HL-60/S4 treated with retinoic acid at 250 ng/mL for 4 days and 3 days (cell line): ENCODE measurements around the gene PRR5L.

ENCODE experiments used
- in situ Hi-C: fragments of 300-500 bp; cut with MboI; formaldehyde crosslinking; loops from 2 replicates; pipeline ENCODE4 v1.7.0; 2022; ENCODE audit warnings: low sequenced_read_pairs

Gene PRR5L

GRCh38 chr11:36354221-36355003 lies 58.3 kb downstream of the PRR5L start:
- in situ Hi-C loops: no loop called here

- in situ Hi-C loops: no loop called here
Observed at GRCh38 chr11:36356201-36356600, 60.1 kb downstream of the PRR5L start.

GRCh38 chr11:36357831-36358230 lies 61.7 kb downstream of the PRR5L start:
- in situ Hi-C loops: no loop called here

- in situ Hi-C loops: no loop called here
Observed at GRCh38 chr11:36358436-36358835, 62.3 kb downstream of the PRR5L start.

- in situ Hi-C loops: no loop called here
Observed at GRCh38 chr11:36360318-36360717, 64.2 kb downstream of the PRR5L start.

- in situ Hi-C loops: no loop called here
Observed at GRCh38 chr11:36360826-36361415, 64.8 kb downstream of the PRR5L start.

- in situ Hi-C loops: no loop called here
Observed at GRCh38 chr11:36361472-36361871, 65.4 kb downstream of the PRR5L start.

- in situ Hi-C loops: no loop called here
Observed at GRCh38 chr11:36361901-36362391, 65.9 kb downstream of the PRR5L start.

- in situ Hi-C loops: no loop called here
Observed at GRCh38 chr11:36362902-36363301, 66.8 kb downstream of the PRR5L start.

GRCh38 chr11:36363361-36364268 lies 67.5 kb downstream of the PRR5L start:
- in situ Hi-C loops: no loop called here

GRCh38 chr11:36364551-36365325 lies 68.7 kb downstream of the PRR5L start:
- in situ Hi-C loops: no loop called here

GRCh38 chr11:36365907-36366306 lies 69.8 kb downstream of the PRR5L start:
- in situ Hi-C loops: no loop called here

- in situ Hi-C loops: no loop called here
Observed at GRCh38 chr11:36367806-36368680, 72.0 kb downstream of the PRR5L start.

GRCh38 chr11:36371181-36371580 lies 75.1 kb downstream of the PRR5L start:
- in situ Hi-C loops: no loop called here

- in situ Hi-C loops: no loop called here
Observed at GRCh38 chr11:36371590-36371989, 75.5 kb downstream of the PRR5L start.

GRCh38 chr11:36372101-36372771 lies 76.1 kb downstream of the PRR5L start:
- in situ Hi-C loops: no loop called here

GRCh38 chr11:36373016-36374010 lies 77.2 kb downstream of the PRR5L start:
- in situ Hi-C loops: no loop called here

GRCh38 chr11:36374726-36375125 lies 78.6 kb downstream of the PRR5L start:
- in situ Hi-C loops: no loop called here
